Vagina (tissue), 2 donors: ENCODE measurements around the gene WNT4. TPM values are rescaled to one million over a fixed set of nuclear protein-coding genes. Genes with fewer than 3 reads are reported as not detected.

Source experiments
- DNase-seq, 2 donors: peaks; one replicate each; pipeline ENCODE4 v3.0.0-alpha.2; 2017; ENCODE audit errors: extremely low spot score in 2 of 2
- H3K27ac ChIP-seq: fragments of 200-600 bp; sonication (generic); one replicate; pipeline ENCODE4 v1.5.1; 2019
- H3K27me3 ChIP-seq: fragments of 200-600 bp; sonication (generic); one replicate; pipeline ENCODE4 v1.5.1; 2019
- H3K36me3 ChIP-seq, 2 donors: fragments of 200-600 bp; sonication (generic); one replicate each; pipeline ENCODE4 v1.5.1; 2017 to 2019
- H3K4me1 ChIP-seq: fragments of 200-600 bp; sonication (generic); one replicate; pipeline ENCODE4 v1.5.1; 2019
- H3K4me3 ChIP-seq, 2 donors: fragments of 200-600 bp; sonication (generic); 1 replicate in 1 of 2; 2 replicates in 1 of 2; pipeline ENCODE4 v1.5.1; 2016 to 2019
- H3K9me3 ChIP-seq: fragments of 200-600 bp; sonication (generic); one replicate; pipeline ENCODE4 v1.5.1; 2019
- CTCF ChIP-seq, 3 experiments: fragments of 450-650 bp in 2 of 3; fragments of 200-600 bp in 1 of 3; sonication (generic) in 1 of 3; IDR thresholded peaks; one replicate each; pipeline ENCODE4 v1.5.1; 2017 to 2019; ENCODE audit warnings: antibody characterized with exemption in 3 of 3, mild to moderate bottlenecking in 2 of 3, moderate library complexity in 2 of 3
- POLR2A ChIP-seq, 2 donors: fragments of 450-650 bp; IDR thresholded peaks; one replicate each; pipeline ENCODE4 v1.6.1; 2017; ENCODE audit warnings: antibody characterized with exemption in 2 of 2, mild to moderate bottlenecking in 2 of 2, moderate library complexity in 2 of 2
- POLR2AphosphoS5 ChIP-seq, 2 donors: sonication (generic); formaldehyde crosslinking; IDR thresholded peaks; one replicate each; pipeline ENCODE4 v1.9.0; 2017; ENCODE audit warnings: antibody characterized with exemption in 2 of 2, mild to moderate bottlenecking in 2 of 2, low read depth in 1 of 2; ENCODE audit not compliant: insufficient read depth in 1 of 2
- intact Hi-C: fragments of 100-400 bp; cut with DNase I; formaldehyde crosslinking; loops from one replicate; pipeline ENCODE4 v1.15.1; 2023
- total RNA-seq: library from RNA; depleted of rRNA; stranded (reverse); fragments of >200 nt; gene quantifications from one replicate; pipeline ENCODE4 v1.2.3, GENCODE V29; 2016

The WNT4 gene
- total RNA-seq, 1 donor from 2014 or later = 5.2 TPM

DNA sequence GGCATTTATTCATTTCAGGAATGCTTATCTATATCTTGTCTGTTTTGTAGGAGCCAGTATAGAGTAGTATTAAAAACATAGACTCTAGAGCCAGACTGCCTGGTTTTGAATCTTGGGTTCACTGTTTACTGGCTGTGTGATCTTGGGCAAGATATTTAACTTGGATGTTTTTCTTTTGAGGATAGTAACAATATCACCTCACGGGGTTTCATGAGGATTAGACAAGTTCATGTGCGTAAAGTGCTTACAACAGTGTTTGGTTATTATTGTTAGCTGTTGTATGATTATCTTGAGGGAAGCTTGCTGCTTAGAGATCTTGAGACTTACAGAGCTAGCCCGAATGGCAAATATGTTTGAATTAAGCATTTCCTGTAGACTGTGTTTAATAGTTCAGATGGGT is 40.2 kb downstream of the WNT4 start:
- H3K4me1 ChIP-seq = peaks cover 25% of the 10 kb centered on the region
- H3K27ac ChIP-seq = no peak overlapping the region
- DNase-seq = no peak
- no peaks in the 10 kb centered on the region for H3K9me3 ChIP-seq
- no peak for TF ChIP-seq POLR2AphosphoS5 (IDR thresholded peaks at IDR 0.05; ENCODE audit: insufficient read depth in 1 of 2, low read depth in 1 of 2)
- TF ChIP-seq CTCF (IDR thresholded peaks at IDR 0.05) = no peak
- no peak for TF ChIP-seq POLR2A (IDR thresholded peaks at IDR 0.05)
- intact Hi-C loops = no loop called here
- no peaks in the 10 kb centered on the region for H3K27me3 ChIP-seq
- peaks cover 0 to 5% of the 10 kb centered on the region in 2 donors for H3K36me3 ChIP-seq
- no peak overlapping the region for H3K4me3 ChIP-seq

DNA sequence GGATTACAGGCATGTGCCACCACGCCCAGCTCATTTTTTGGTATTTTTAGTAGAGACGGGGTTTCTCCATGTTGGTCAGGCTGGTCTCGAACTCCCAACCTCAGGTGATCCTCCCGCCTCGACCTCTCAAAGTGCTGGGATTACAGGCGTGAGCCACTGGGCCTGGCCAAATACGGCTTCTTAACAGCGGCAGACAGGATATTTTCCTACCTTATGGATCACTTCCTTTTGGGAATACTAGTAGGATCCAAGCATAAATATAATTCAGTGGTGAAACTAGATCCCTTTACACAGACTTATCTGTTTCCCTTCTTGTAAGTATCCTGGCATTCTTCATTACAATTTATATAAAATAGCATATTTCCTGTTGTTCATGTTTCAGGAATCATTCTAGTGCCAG is 40.9 kb downstream of the WNT4 start:
- DNase-seq = no peak
- H3K4me1 ChIP-seq = peaks cover 25% of the 10 kb centered on the region
- no peak overlapping the region for H3K27ac ChIP-seq
- H3K27me3 ChIP-seq = no peaks in the 10 kb centered on the region
- no peaks in the 10 kb centered on the region for H3K9me3 ChIP-seq
- no peak overlapping the region for H3K4me3 ChIP-seq
- TF ChIP-seq POLR2AphosphoS5 (IDR thresholded peaks at IDR 0.05; ENCODE audit: insufficient read depth in 1 of 2, low read depth in 1 of 2) (no peak), POLR2A (IDR thresholded peaks at IDR 0.05) (no peak), CTCF (IDR thresholded peaks at IDR 0.05) (no peak)
- peaks cover 0 to 12% of the 10 kb centered on the region in 2 donors for H3K36me3 ChIP-seq
- intact Hi-C loops = no loop called here

DNA sequence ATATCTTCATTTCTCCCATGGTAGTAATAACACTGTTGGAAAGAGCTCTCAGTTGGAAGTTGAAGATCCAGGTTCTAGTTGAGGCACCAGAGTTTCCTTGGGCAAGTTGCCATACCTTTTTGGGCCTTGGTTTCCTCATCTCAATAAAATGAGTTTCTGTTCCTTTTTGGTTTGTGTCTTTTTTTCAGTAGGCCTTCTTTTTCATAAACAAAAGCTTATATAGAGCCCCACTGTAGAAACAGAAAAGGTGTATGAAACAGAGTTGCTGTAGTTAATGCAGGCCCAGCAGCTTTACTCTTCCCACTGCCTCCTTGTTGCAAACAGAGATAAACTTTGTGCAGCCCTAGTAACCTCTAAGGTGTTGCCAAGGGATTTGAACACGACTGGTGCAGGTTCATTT is 41.7 kb downstream of the WNT4 start:
- no peak for DNase-seq
- H3K4me3 ChIP-seq = no peak overlapping the region
- intact Hi-C loops = no loop called here

DNA sequence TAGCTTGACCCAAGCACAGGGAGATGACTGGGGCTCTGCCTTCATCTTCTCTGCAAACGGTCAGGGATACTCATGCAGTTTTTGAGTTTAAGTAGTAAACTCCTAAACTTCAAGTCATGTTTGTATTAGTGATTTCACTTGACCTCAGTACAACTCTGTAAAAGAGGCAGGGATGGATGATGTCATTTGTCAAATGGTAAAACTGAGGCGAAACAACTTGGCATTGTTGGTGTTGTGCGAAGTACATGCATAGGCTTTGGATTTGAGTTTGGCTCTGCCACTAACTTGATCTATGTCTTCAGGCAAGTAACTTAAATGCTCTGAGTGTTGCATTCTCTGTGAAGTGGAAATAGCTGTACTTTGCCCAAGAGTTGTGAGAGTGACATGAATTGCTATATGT is 42.7 kb downstream of the WNT4 start:
- no peak for DNase-seq
- Histone ChIP-seq H3K4me1 (peaks cover 16% of the 10 kb centered on the region), H3K9me3 (no peaks in the 10 kb centered on the region), H3K27me3 (no peaks in the 10 kb centered on the region), H3K27ac (no peak overlapping the region), H3K4me3 (no peak overlapping the region), H3K36me3 (peaks cover 0 to 24% of the 10 kb centered on the region in 2 donors)
- intact Hi-C loops = no loop called here
- TF ChIP-seq POLR2AphosphoS5 (IDR thresholded peaks at IDR 0.05; ENCODE audit: insufficient read depth in 1 of 2, low read depth in 1 of 2) (no peak), POLR2A (IDR thresholded peaks at IDR 0.05) (no peak), CTCF (IDR thresholded peaks at IDR 0.05) (no peak)

More for the DNA sequence above, 41.7 kb downstream of the WNT4 start:
- peaks cover 26% of the 10 kb centered on the region for H3K4me1 ChIP-seq
- no peaks in the 10 kb centered on the region for H3K9me3 ChIP-seq
- no peaks in the 10 kb centered on the region for H3K27me3 ChIP-seq
- peaks cover 0 to 20% of the 10 kb centered on the region in 2 donors for H3K36me3 ChIP-seq
- no peak overlapping the region for H3K27ac ChIP-seq
- TF ChIP-seq POLR2A (IDR thresholded peaks at IDR 0.05) (no peak), POLR2AphosphoS5 (IDR thresholded peaks at IDR 0.05; ENCODE audit: insufficient read depth in 1 of 2, low read depth in 1 of 2) (no peak)

DNA sequence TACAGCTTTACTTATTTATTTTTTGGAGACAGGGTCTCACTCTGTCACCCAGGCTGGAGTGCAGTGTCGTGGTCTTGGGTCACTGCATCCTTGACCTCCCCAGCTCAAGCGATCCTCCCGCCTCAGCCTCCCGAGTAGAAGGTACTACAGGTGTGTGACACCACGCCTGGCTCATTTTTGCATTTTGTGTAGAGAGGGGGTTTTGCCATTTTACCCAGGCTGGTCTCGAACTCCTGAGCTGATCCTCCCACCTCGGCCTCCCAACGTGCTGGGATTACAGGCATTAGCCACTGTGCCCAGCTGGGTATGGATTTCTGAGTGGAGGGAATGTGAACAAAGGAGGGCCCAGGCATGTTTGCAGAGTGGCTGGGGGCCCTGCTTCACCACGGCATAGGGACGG is 44.1 kb downstream of the WNT4 start:
- TF ChIP-seq CTCF (IDR thresholded peaks at IDR 0.05) = no peak
- TF ChIP-seq POLR2AphosphoS5 (IDR thresholded peaks at IDR 0.05; ENCODE audit: insufficient read depth in 1 of 2, low read depth in 1 of 2) = no peak
- TF ChIP-seq POLR2A (IDR thresholded peaks at IDR 0.05) = no peak
- no peak overlapping the region for H3K4me3 ChIP-seq
- intact Hi-C loops = no loop called here
- peaks cover 15% of the 10 kb centered on the region for H3K4me1 ChIP-seq
- DNase-seq = no peak
- peaks cover 0 to 33% of the 10 kb centered on the region in 2 donors for H3K36me3 ChIP-seq
- H3K27me3 ChIP-seq = no peaks in the 10 kb centered on the region
- no peaks in the 10 kb centered on the region for H3K9me3 ChIP-seq
- H3K27ac ChIP-seq = no peak overlapping the region
